GM21390 (cell line): ENCODE results near the gene FUT8.
"Not testable (repeated sequence)": the region's sequence is repeated elsewhere in the genome, so short reads cannot be mapped to it uniquely, and the experiment has no call there.

Source experiments
- ATAC-seq: cut with Tn5 transposase; IDR thresholded peaks from one replicate; pipeline ENCODE4 v1.9.1; 2021; ENCODE audit not compliant: unreplicated experiment

Gene FUT8

GRCh38 chr14:65703521-65703920, 291.0 kb downstream of the FUT8 start:
- no peak for ATAC-seq

- no peak for ATAC-seq
These were observed 291.5 kb downstream of the FUT8 start for GRCh38 chr14:65703996-65704395.

GRCh38 chr14:65704437-65704836, 291.9 kb downstream of the FUT8 start:
- no peak for ATAC-seq

- peak; percentile 66 for ATAC-seq
These were observed 292.3 kb downstream of the FUT8 start for GRCh38 chr14:65704850-65705249.

GRCh38 chr14:65709576-65709975, 297.0 kb downstream of the FUT8 start:
- no peak for ATAC-seq

GRCh38 chr14:65716813-65717212, 304.3 kb downstream of the FUT8 start:
- not testable (repeated sequence) for ATAC-seq

GRCh38 chr14:65717384-65717915, 304.9 kb downstream of the FUT8 start:
- not testable (repeated sequence) for ATAC-seq

GRCh38 chr14:65718629-65719028, 306.1 kb downstream of the FUT8 start:
- ATAC-seq, result no peak

- ATAC-seq, result no peak
These were observed 307.6 kb downstream of the FUT8 start for GRCh38 chr14:65720171-65720570.

- no peak for ATAC-seq
These were observed 308.2 kb downstream of the FUT8 start for GRCh38 chr14:65720743-65721142.

- ATAC-seq, result no peak
These were observed 310.8 kb downstream of the FUT8 start for GRCh38 chr14:65723348-65723747.

GRCh38 chr14:65728604-65729003, 316.1 kb downstream of the FUT8 start:
- no peak for ATAC-seq

GRCh38 chr14:65729566-65729965, 317.0 kb downstream of the FUT8 start:
- no peak for ATAC-seq

GRCh38 chr14:65731933-65732506, 319.5 kb downstream of the FUT8 start:
- peak; percentile 98 for ATAC-seq

GRCh38 chr14:65738339-65738738, 325.8 kb downstream of the FUT8 start:
- ATAC-seq, result no peak

GRCh38 chr14:65745396-65746190, 333.1 kb downstream of the FUT8 start:
- no peak for ATAC-seq

- ATAC-seq, result no peak
These were observed 336.3 kb downstream of the FUT8 start for GRCh38 chr14:65748796-65749195.

- no peak for ATAC-seq
These were observed 336.8 kb downstream of the FUT8 start for GRCh38 chr14:65749287-65749686.

- ATAC-seq, result no peak
These were observed 338.4 kb downstream of the FUT8 start for GRCh38 chr14:65750906-65751305.

GRCh38 chr14:65751510-65751909, 339.0 kb downstream of the FUT8 start:
- ATAC-seq, result no peak

GRCh38 chr14:65753061-65753460, 340.5 kb downstream of the FUT8 start:
- ATAC-seq, result no peak

- no peak for ATAC-seq
These were observed 342.8 kb downstream of the FUT8 start for GRCh38 chr14:65755331-65755730.
